BLaER1 treated with 17β-estradiol and CSF1 and Interleukin-3, amounts not matched to agents 10 nM and 100 nM (cell line): ENCODE data around the gene LRRC75B.

Source experiments
- H3K27ac ChIP-seq, 11 experiments: shearing (Covaris generic); formaldehyde crosslinking; 2 replicates each; pipeline ENCODE4 v1.8.1; 2022
- H3K27me3 ChIP-seq, 11 experiments: shearing (Covaris generic); formaldehyde crosslinking; 2 replicates each; pipeline ENCODE4 v1.8.1; 2022
- H3K36me3 ChIP-seq, 11 experiments: shearing (Covaris generic); formaldehyde crosslinking; 2 replicates each; pipeline ENCODE4 v1.8.1; 2022
- H3K4me1 ChIP-seq, 10 experiments: shearing (Covaris generic); formaldehyde crosslinking; 2 replicates each; pipeline ENCODE4 v1.8.1; 2022
- H3K4me2 ChIP-seq, 11 experiments: shearing (Covaris generic); formaldehyde crosslinking; 2 replicates each; pipeline ENCODE4 v1.8.1; 2022
- H3K4me3 ChIP-seq, 10 experiments: shearing (Covaris generic); formaldehyde crosslinking; 2 replicates each; pipeline ENCODE4 v1.8.1; 2022
- H3K9ac ChIP-seq, 11 experiments: shearing (Covaris generic); formaldehyde crosslinking; 2 replicates each; pipeline ENCODE4 v1.8.1; 2022
- H3K9me3 ChIP-seq, 11 experiments: shearing (Covaris generic); formaldehyde crosslinking; replicated peaks in 1 of 11; 2 replicates each; pipeline ENCODE4 v1.8.1; 2022
- H4K20me1 ChIP-seq, 11 experiments: shearing (Covaris generic); formaldehyde crosslinking; 2 replicates each; pipeline ENCODE4 v1.8.1; 2022
- Cebpa-rat ChIP-seq, 11 experiments: shearing (Covaris generic); IDR thresholded peaks; 2 replicates each; pipeline ENCODE4 v1.8.1; 2022

LRRC75B gene

GRCh38 chr22:24540470-24540869 is 52.4 kb downstream of the LRRC75B start:
- peaks cover 4 to 55% (median 23%) of the 10 kb centered on the region in 11 experiments; a peak in 15 of 22 replicates for H4K20me1 ChIP-seq
- no peak overlapping the region for H3K4me3 ChIP-seq
- peak overlapping the region in 3 of 11 experiments; percentile 68 to 74 (median 73); a peak in 4 of 22 replicates for H3K27ac ChIP-seq
- peaks cover 60 to 99% (median 72%) of the 10 kb centered on the region in 11 experiments for H3K36me3 ChIP-seq
- H3K4me2 ChIP-seq = peak overlapping the region in 3 of 11 experiments; percentile 82 to 91 (median 90); a peak in 4 of 22 replicates
- no peak overlapping the region for H3K9ac ChIP-seq
- H3K9me3 ChIP-seq = no peaks in the 10 kb centered on the region
- TF ChIP-seq Cebpa-rat (IDR thresholded peaks at IDR 0.05) = no peak
- H3K4me1 ChIP-seq = peaks cover 20 to 53% (median 31%) of the 10 kb centered on the region in 10 experiments; a peak in 19 of 20 replicates
- H3K27me3 ChIP-seq = no peaks in the 10 kb centered on the region

- Histone ChIP-seq H3K9ac (no peak overlapping the region), H4K20me1 (peaks cover 0 to 14% (median 8%) of the 10 kb centered on the region in 11 experiments; a peak in 11 of 22 replicates), H3K36me3 (peaks cover 16 to 56% (median 28%) of the 10 kb centered on the region in 11 experiments), H3K27me3 (no peaks in the 10 kb centered on the region), H3K27ac (no peak overlapping the region), H3K4me1 (peaks cover 0 to 25% (median 11%) of the 10 kb centered on the region in 10 experiments; a peak in 15 of 20 replicates), H3K9me3 (no peaks in the 10 kb centered on the region), H3K4me2 (no peak overlapping the region), H3K4me3 (no peak overlapping the region)
- no peak for TF ChIP-seq Cebpa-rat (IDR thresholded peaks at IDR 0.05)
These were observed 56.8 kb downstream of the LRRC75B start for GRCh38 chr22:24536089-24536488.
